ENCODE measurements around the gene AGO4. TPM values are rescaled to one million over a fixed set of nuclear protein-coding genes. Genes with fewer than 3 reads are reported as not detected.

AGO4 gene
- total RNA-seq, 1 experiment from 2014 or later: 12.8 TPM

GRCh38 chr1:35851132-35851869, 43.5 kb downstream of the AGO4 start:
- Histone ChIP-seq H2BK15ac (ENCODE audit: low read depth, low read length) (no peak overlapping the region), H3K27me3 (ENCODE audit: insufficient read depth, low read length) (no peaks in the 10 kb centered on the region), H3K27ac (ENCODE audit: insufficient read length, low read depth, low read length) (no peak overlapping the region), H3K23ac (ENCODE audit: insufficient read length, low read depth, low read length) (no peak overlapping the region), H3K79me1 (ENCODE audit: insufficient read depth, low read depth, low read length, poor library complexity, severe bottlenecking) (no peaks in the 10 kb centered on the region), H2BK12ac (ENCODE audit: insufficient read length, low read depth, low read length) (no peak overlapping the region), H2BK120ac (ENCODE audit: low read depth, low read length, poor library complexity, severe bottlenecking) (no peak overlapping the region), H2AFZ (ENCODE audit: low read length) (no peak overlapping the region), H4K8ac (replicated peaks; ENCODE audit: insufficient read length, low read depth, low read length) (no peak overlapping the region), H3K18ac (ENCODE audit: insufficient read length, low read depth, low read length) (no peak overlapping the region), H3K23me2 (ENCODE audit: insufficient read length, low read depth, low read length, poor library complexity, severe bottlenecking) (no peaks in the 10 kb centered on the region), H2AK5ac (ENCODE audit: insufficient read length, low read length) (no peak overlapping the region), H4K5ac (ENCODE audit: insufficient read length, low read depth, low read length) (no peak overlapping the region), H3T11ph (ENCODE audit: low read length) (no peak overlapping the region), H3K9ac (ENCODE audit: extremely low read depth, insufficient read length, low read length) (no peak overlapping the region), H2BK5ac (ENCODE audit: insufficient read length, low read length) (no peak overlapping the region), H3K4ac (ENCODE audit: low read depth, low read length) (no peak overlapping the region), H4K91ac (ENCODE audit: insufficient read length, low read depth, low read length) (no peak overlapping the region), H3K9me3 (ENCODE audit: control insufficient read depth, low read depth, low read length) (no peaks in the 10 kb centered on the region), H3K79me2 (ENCODE audit: insufficient read depth, low read length) (no peaks in the 10 kb centered on the region), H4K20me1 (ENCODE audit: control insufficient read depth, insufficient read depth, insufficient read length) (no peaks in the 10 kb centered on the region), H3K56ac (ENCODE audit: insufficient read length, low read depth, low read length) (no peak overlapping the region), H3K14ac (ENCODE audit: insufficient read depth, low read length) (no peak overlapping the region), H3K4me2 (ENCODE audit: insufficient read depth, insufficient read length, low read length) (no peak overlapping the region), H2BK20ac (ENCODE audit: low read depth, low read length, poor library complexity, severe bottlenecking) (no peak overlapping the region), H3K4me1 (ENCODE audit: insufficient read depth, low read length) (no peaks in the 10 kb centered on the region; the same call in 1 of the 2 replicates)
- Mint-ChIP-seq H3K4me1 (peaks cover 9 to 19% of the 10 kb centered on the region in 2 experiments), H3K4me3 (no peak overlapping the region), H3K36me3 (ENCODE audit: insufficient read depth in 1 of 3, low read depth in 3 of 3) (peaks cover 3 to 43% (median 32%) of the 10 kb centered on the region in 3 experiments; a peak in 5 of 7 replicates), H3K9me3 (no peaks in the 10 kb centered on the region), H3K27ac (no peak overlapping the region), H3K27me3 (ENCODE audit: low read depth) (no peaks in the 10 kb centered on the region)
- WGBS (ENCODE audit: extremely low coverage, insufficient read length, low lambda C conversion rate): no CpG with 5 or more reads among the region's 3 CpGs
- TF ChIP-seq, protein P1, sequence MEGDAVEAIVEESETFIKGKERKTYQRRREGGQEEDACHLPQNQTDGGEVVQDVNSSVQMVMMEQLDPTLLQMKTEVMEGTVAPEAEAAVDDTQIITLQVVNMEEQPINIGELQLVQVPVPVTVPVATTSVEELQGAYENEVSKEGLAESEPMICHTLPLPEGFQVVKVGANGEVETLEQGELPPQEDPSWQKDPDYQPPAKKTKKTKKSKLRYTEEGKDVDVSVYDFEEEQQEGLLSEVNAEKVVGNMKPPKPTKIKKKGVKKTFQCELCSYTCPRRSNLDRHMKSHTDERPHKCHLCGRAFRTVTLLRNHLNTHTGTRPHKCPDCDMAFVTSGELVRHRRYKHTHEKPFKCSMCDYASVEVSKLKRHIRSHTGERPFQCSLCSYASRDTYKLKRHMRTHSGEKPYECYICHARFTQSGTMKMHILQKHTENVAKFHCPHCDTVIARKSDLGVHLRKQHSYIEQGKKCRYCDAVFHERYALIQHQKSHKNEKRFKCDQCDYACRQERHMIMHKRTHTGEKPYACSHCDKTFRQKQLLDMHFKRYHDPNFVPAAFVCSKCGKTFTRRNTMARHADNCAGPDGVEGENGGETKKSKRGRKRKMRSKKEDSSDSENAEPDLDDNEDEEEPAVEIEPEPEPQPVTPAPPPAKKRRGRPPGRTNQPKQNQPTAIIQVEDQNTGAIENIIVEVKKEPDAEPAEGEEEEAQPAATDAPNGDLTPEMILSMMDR (conservative IDR thresholded peaks at IDR 0.05): no peak
- DNase-seq: no peak

Measured in H9 (cell line).